ENCODE measurements around the gene NCKAP5.

- TF ChIP-seq ZNF274 (IDR thresholded peaks at IDR 0.05; ENCODE audit: low read depth, low read length) (no peak), YY1 (IDR thresholded peaks at IDR 0.05; ENCODE audit: insufficient read depth, insufficient read length) (no peak), SUZ12 (IDR thresholded peaks at IDR 0.05; ENCODE audit: extremely low read depth, insufficient read depth, insufficient read length) (no peak)
Observed at GRCh38 chr2:133480707-133481429, 87.4 kb downstream of the NCKAP5 start.

Measured in NT2/D1 (cell line).